OCI-LY1 (cell line): Measurements from ENCODE around the gene B4GALT1.

ENCODE experiments used
- CTCF ChIP-seq: fragments of 200-600 bp; sonication (generic), shearing (Covaris generic); IDR thresholded peaks from 2 replicates; pipeline ENCODE4 v1.5.1; 2017; ENCODE audit warnings: mild to moderate bottlenecking, antibody characterized with exemption, low read length, moderate library complexity, mixed read lengths
- EZH2 ChIP-seq: fragments of 200-600 bp; sonication (generic), shearing (Covaris generic); IDR thresholded peaks from 2 replicates; pipeline ENCODE4 v1.8.0; 2017; ENCODE audit warnings: borderline replicate concordance, mixed run types, mild to moderate bottlenecking, antibody characterized with exemption, low read length, moderate library complexity, mixed read lengths

- no peak for TF ChIP-seq CTCF
- no peak for TF ChIP-seq EZH2
Measured at GRCh38 chr9:33107762-33108161, 59.4 kb downstream of the B4GALT1 start.
